H9 (cell line): Measurements from ENCODE around the gene RHOD. TPM values are rescaled to one million over a fixed set of nuclear protein-coding genes. Genes with fewer than 3 reads are reported as not detected.

Source experiments
- DNase-seq: peaks from one replicate; pipeline ENCODE4 v3.0.0-alpha.2; 2017
- H2AFZ ChIP-seq: one replicate; pipeline ENCODE4 v1.6.1; 2013; ENCODE audit warnings: mild to moderate bottlenecking, low read length, control low read depth, moderate library complexity
- H2AK5ac ChIP-seq: 2 replicates; pipeline ENCODE4 v1.6.1; 2013; ENCODE audit warnings: low read length, control low read depth, mixed read lengths; ENCODE audit not compliant: insufficient read length
- H2BK120ac ChIP-seq: one replicate; pipeline ENCODE4 v1.6.1; 2013; ENCODE audit warnings: low read depth, mild to moderate bottlenecking, low read length, control low read depth, inconsistent platforms; ENCODE audit not compliant: poor library complexity, severe bottlenecking
- H2BK12ac ChIP-seq: 2 replicates; pipeline ENCODE4 v1.6.1; 2013; ENCODE audit warnings: low read length, control low read depth, mixed read lengths, low read depth; ENCODE audit not compliant: insufficient read length
- H2BK15ac ChIP-seq: 2 replicates; pipeline ENCODE4 v1.6.1; 2013; ENCODE audit warnings: low read depth, low read length, control low read depth
- H2BK20ac ChIP-seq: one replicate; pipeline ENCODE4 v1.6.1; 2013; ENCODE audit warnings: low read depth, mild to moderate bottlenecking, low read length, control low read depth, inconsistent platforms; ENCODE audit not compliant: poor library complexity, severe bottlenecking
- H2BK5ac ChIP-seq: 2 replicates; pipeline ENCODE4 v1.6.1; 2013; ENCODE audit warnings: low read length, control low read depth, mixed read lengths; ENCODE audit not compliant: insufficient read length
- H3K14ac ChIP-seq: 2 replicates; pipeline ENCODE4 v1.6.1; 2013; ENCODE audit warnings: low read length, control low read depth; ENCODE audit not compliant: insufficient read depth
- H3K18ac ChIP-seq: 2 replicates; pipeline ENCODE4 v1.6.1; 2013; ENCODE audit warnings: low read depth, mild to moderate bottlenecking, mixed read lengths, low read length, control low read depth; ENCODE audit not compliant: insufficient read length
- H3K23ac ChIP-seq: 2 replicates; pipeline ENCODE4 v1.6.1; 2013; ENCODE audit warnings: low read length, control low read depth, mixed read lengths, low read depth; ENCODE audit not compliant: insufficient read length
- H3K23me2 ChIP-seq: 2 replicates; pipeline ENCODE4 v1.6.1; 2013; ENCODE audit warnings: low read depth, mild to moderate bottlenecking, mixed read lengths, low read length, control low read depth; ENCODE audit not compliant: insufficient read length, poor library complexity, severe bottlenecking
- H3K27ac ChIP-seq: 2 replicates; pipeline ENCODE4 v1.5.1; 2013; ENCODE audit warnings: low read length, control low read depth, mixed read lengths, low read depth; ENCODE audit not compliant: insufficient read length
- H3K27me3 ChIP-seq: 2 replicates; pipeline ENCODE4 v1.6.1; 2013; ENCODE audit warnings: low read length, control low read depth, inconsistent platforms; ENCODE audit not compliant: insufficient read depth
- H3K4ac ChIP-seq: 2 replicates; pipeline ENCODE4 v1.6.1; 2013; ENCODE audit warnings: low read depth, mild to moderate bottlenecking, control low read depth, inconsistent platforms, low read length, moderate library complexity
- H3K4me1 ChIP-seq: 2 replicates; pipeline ENCODE4 v1.6.1; 2013; ENCODE audit warnings: low read length, control low read depth, inconsistent platforms; ENCODE audit not compliant: insufficient read depth
- H3K4me2 ChIP-seq: 2 replicates; pipeline ENCODE4 v1.6.1; 2013; ENCODE audit warnings: low read length, control low read depth, mixed read lengths; ENCODE audit not compliant: insufficient read length, insufficient read depth
- H3K56ac ChIP-seq: 2 replicates; pipeline ENCODE4 v1.6.1; 2013; ENCODE audit warnings: low read depth, mild to moderate bottlenecking, mixed read lengths, low read length, control low read depth; ENCODE audit not compliant: insufficient read length
- H3K79me1 ChIP-seq: 2 replicates; pipeline ENCODE4 v1.6.1; 2013; ENCODE audit warnings: low read depth, mild to moderate bottlenecking, moderate library complexity, low read length, control low read depth, inconsistent platforms; ENCODE audit not compliant: insufficient read depth, poor library complexity, severe bottlenecking
- H3K79me2 ChIP-seq: 2 replicates; pipeline ENCODE4 v1.6.1; 2013; ENCODE audit warnings: low read length, control low read depth, inconsistent platforms; ENCODE audit not compliant: insufficient read depth
- H3K9ac ChIP-seq: 2 replicates; pipeline ENCODE4 v1.6.1; 2013; ENCODE audit warnings: low read length, control low read depth, mixed read lengths; ENCODE audit not compliant: insufficient read length; ENCODE audit errors: extremely low read depth
- H3K9me3 ChIP-seq: one replicate; pipeline ENCODE4 v1.6.1; 2013; ENCODE audit warnings: low read depth, low read length, inconsistent platforms; ENCODE audit not compliant: control insufficient read depth
- H3T11ph ChIP-seq: one replicate; pipeline ENCODE4 v1.6.1; 2013; ENCODE audit warnings: mild to moderate bottlenecking, low read length, control low read depth, inconsistent platforms
- H4K20me1 ChIP-seq: one replicate; pipeline ENCODE4 v1.6.1; 2013; ENCODE audit not compliant: control insufficient read depth, insufficient read length, insufficient read depth
- H4K5ac ChIP-seq: 2 replicates; pipeline ENCODE4 v1.6.1; 2013; ENCODE audit warnings: low read depth, mild to moderate bottlenecking, mixed read lengths, low read length, control low read depth; ENCODE audit not compliant: insufficient read length
- H4K8ac ChIP-seq: replicated peaks from 2 replicates; pipeline ENCODE4 v1.6.1; 2013; ENCODE audit warnings: low read length, control low read depth, mixed read lengths, low read depth; ENCODE audit not compliant: insufficient read length
- H4K91ac ChIP-seq: 2 replicates; pipeline ENCODE4 v1.6.1; 2013; ENCODE audit warnings: low read depth, mild to moderate bottlenecking, moderate library complexity, mixed read lengths, low read length, control low read depth; ENCODE audit not compliant: insufficient read length
- H3K27ac Mint-ChIP-seq, 3 experiments: 2 replicates in 2 of 3; 3 replicates in 1 of 3; pipeline ENCODE4 v1.8.0; 2020 to 2021; ENCODE audit warnings: mixed read lengths in 3 of 3, mild to moderate bottlenecking in 1 of 3, moderate library complexity in 1 of 3
- H3K27me3 Mint-ChIP-seq: 2 replicates; pipeline ENCODE4 v1.8.0; 2021; ENCODE audit warnings: low read depth, mild to moderate bottlenecking, moderate library complexity, mixed read lengths
- H3K36me3 Mint-ChIP-seq, 3 experiments: 2 replicates in 2 of 3; 3 replicates in 1 of 3; pipeline ENCODE4 v1.8.0; 2020 to 2021; ENCODE audit warnings: low read depth in 3 of 3, mixed read lengths in 3 of 3; ENCODE audit not compliant: insufficient read depth in 1 of 3
- H3K4me1 Mint-ChIP-seq, 2 experiments: 2 replicates each; pipeline ENCODE4 v1.8.0; 2020; ENCODE audit warnings: mixed read lengths in 2 of 2
- H3K4me3 Mint-ChIP-seq, 2 experiments: 2 replicates in 1 of 2; 3 replicates in 1 of 2; pipeline ENCODE4 v1.8.0; 2020 to 2021; ENCODE audit warnings: mild to moderate bottlenecking in 2 of 2, mixed read lengths in 2 of 2, moderate library complexity in 1 of 2
- H3K9me3 Mint-ChIP-seq, 2 experiments: 2 replicates in 1 of 2; 3 replicates in 1 of 2; pipeline ENCODE4 v1.8.0; 2020; ENCODE audit warnings: mild to moderate bottlenecking in 2 of 2, mixed read lengths in 2 of 2, moderate library complexity in 1 of 2
- WGBS: extraction: QIAGEN DNeasy Blood & Tissue Kit; methylation state at CpG from one replicate; pipeline ENCODE4 v1.1.7; 2013; ENCODE audit warnings: missing lambda C conversion rate, low lambda C conversion rate, mixed read lengths; ENCODE audit not compliant: insufficient read length; ENCODE audit errors: extremely low coverage; 5-methylcytosine and 5-hydroxymethylcytosine counted together
- total RNA-seq: library from RNA; stranded (reverse); gene quantifications from 2 replicates; pipeline ENCODE4 v1.2.1, GENCODE V29; 2021
- TF ChIP-seq, protein P1 (sequence below): fragments of 200-600 bp; sonication (generic); conservative IDR thresholded peaks from 3 replicates; pipeline ENCODE4 v1.8.0; 2021; ENCODE audit warnings: antibody characterized with exemption, mild to moderate bottlenecking

The RHOD gene
- total RNA-seq, 1 experiment from 2014 or later: 14.8 TPM

DNA sequence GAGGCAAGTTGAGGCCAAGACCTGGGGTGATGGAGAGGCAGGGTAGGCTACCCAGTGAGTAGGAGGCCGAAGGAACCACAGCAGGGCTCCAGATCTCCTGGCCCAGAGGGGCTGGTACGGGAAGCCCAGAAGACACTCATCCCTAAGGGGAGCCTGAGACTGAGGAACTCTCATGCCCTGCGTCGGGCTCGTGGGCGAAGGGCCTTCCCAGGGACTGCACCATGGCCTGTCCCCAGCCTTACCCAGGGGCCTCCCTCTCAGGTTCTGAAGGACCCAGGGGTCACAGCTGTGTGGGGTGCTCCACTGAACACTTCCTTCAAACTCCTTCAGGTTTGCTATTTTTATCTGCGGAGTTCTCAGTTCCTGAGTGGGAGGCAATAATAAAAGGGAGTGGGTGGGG is 49.5 kb upstream of the RHOD start:
- H3K27ac ChIP-seq: no peak overlapping the region
- H3K36me3 Mint-ChIP-seq: peaks cover 0 to 4% (median 0%) of the 10 kb centered on the region in 3 experiments; a peak in 4 of 7 replicates
- H2BK20ac ChIP-seq: no peak overlapping the region
- no peak overlapping the region for H2AFZ ChIP-seq
- H3K9ac ChIP-seq: no peak overlapping the region
- H3K4me2 ChIP-seq: peak overlapping the region; percentile 3
- no peak overlapping the region for H2BK5ac ChIP-seq
- no peak overlapping the region for H2BK12ac ChIP-seq
- peak overlapping the region; percentile 25 for H4K5ac ChIP-seq
- H3K18ac ChIP-seq: no peak overlapping the region
- DNase-seq: no peak
- H4K8ac ChIP-seq: peak overlapping the region; percentile 25
- H4K91ac ChIP-seq: no peak overlapping the region
- H2AK5ac ChIP-seq: no peak overlapping the region
- no peak overlapping the region for H2BK15ac ChIP-seq
- peaks cover 24 to 32% of the 10 kb centered on the region in 2 experiments for H3K4me1 Mint-ChIP-seq
- H3K14ac ChIP-seq: 0 out of 2 replicates have a peak overlapping the region, but pooled peaks have one; percentile 7
- H3K4me1 ChIP-seq: peaks cover 2% of the 10 kb centered on the region; the same call in 1 of the 2 replicates
- H4K20me1 ChIP-seq: no peaks in the 10 kb centered on the region
- no peak overlapping the region for H3K56ac ChIP-seq
- no peak overlapping the region for H3K4ac ChIP-seq
- H3K79me2 ChIP-seq: no peaks in the 10 kb centered on the region
- H3K23ac ChIP-seq: no peak overlapping the region
- H3K23me2 ChIP-seq: no peaks in the 10 kb centered on the region
- WGBS: no CpG with 5 or more reads among the region's 7 CpGs
- no peaks in the 10 kb centered on the region for H3K9me3 ChIP-seq
- H3K79me1 ChIP-seq: no peaks in the 10 kb centered on the region
- H3K4me3 Mint-ChIP-seq: no peak overlapping the region
- H2BK120ac ChIP-seq: no peak overlapping the region
- no peak overlapping the region for H3T11ph ChIP-seq
- H3K27me3 ChIP-seq: no peaks in the 10 kb centered on the region
- no peaks in the 10 kb centered on the region; the same call in none of the 2 replicates for H3K27me3 Mint-ChIP-seq
- TF ChIP-seq, protein P1, sequence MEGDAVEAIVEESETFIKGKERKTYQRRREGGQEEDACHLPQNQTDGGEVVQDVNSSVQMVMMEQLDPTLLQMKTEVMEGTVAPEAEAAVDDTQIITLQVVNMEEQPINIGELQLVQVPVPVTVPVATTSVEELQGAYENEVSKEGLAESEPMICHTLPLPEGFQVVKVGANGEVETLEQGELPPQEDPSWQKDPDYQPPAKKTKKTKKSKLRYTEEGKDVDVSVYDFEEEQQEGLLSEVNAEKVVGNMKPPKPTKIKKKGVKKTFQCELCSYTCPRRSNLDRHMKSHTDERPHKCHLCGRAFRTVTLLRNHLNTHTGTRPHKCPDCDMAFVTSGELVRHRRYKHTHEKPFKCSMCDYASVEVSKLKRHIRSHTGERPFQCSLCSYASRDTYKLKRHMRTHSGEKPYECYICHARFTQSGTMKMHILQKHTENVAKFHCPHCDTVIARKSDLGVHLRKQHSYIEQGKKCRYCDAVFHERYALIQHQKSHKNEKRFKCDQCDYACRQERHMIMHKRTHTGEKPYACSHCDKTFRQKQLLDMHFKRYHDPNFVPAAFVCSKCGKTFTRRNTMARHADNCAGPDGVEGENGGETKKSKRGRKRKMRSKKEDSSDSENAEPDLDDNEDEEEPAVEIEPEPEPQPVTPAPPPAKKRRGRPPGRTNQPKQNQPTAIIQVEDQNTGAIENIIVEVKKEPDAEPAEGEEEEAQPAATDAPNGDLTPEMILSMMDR: no peak
- H3K27ac Mint-ChIP-seq: peak overlapping the region in 1 of 3 experiments; percentile 87; a peak in 1 of 7 replicates
- H3K9me3 Mint-ChIP-seq: no peaks in the 10 kb centered on the region; a peak in 1 of 5 replicates
